ENCODE measurements around the gene MAN1C1. TPM values are rescaled to one million over a fixed set of nuclear protein-coding genes. Genes with fewer than 3 reads are reported as not detected.
"Not testable (repeated sequence)": the region's sequence is repeated elsewhere in the genome, so short reads cannot be mapped to it uniquely, and the experiment has no call there.

The MAN1C1 gene
- polyA plus RNA-seq, 3 donors, result 14.8 to 16.0 (median 15.2) TPM

GRCh38 chr1:25653558-25653957, 37.0 kb downstream of the MAN1C1 start:
- DNase-seq (ENCODE audit: low read depth in 3 of 3, low spot score in 2 of 3), result no peak

GRCh38 chr1:25654109-25654660, 37.6 kb downstream of the MAN1C1 start:
- no peak for DNase-seq (ENCODE audit: low read depth in 3 of 3, low spot score in 2 of 3)

- DNase-seq (ENCODE audit: low read depth in 3 of 3, low spot score in 2 of 3), result no peak
Measured at GRCh38 chr1:25657121-25657882, 40.7 kb downstream of the MAN1C1 start.

GRCh38 chr1:25657883-25658760, 41.5 kb downstream of the MAN1C1 start:
- DNase-seq (ENCODE audit: low read depth in 3 of 3, low spot score in 2 of 3), result no peak

- no peak for DNase-seq (ENCODE audit: low read depth in 3 of 3, low spot score in 2 of 3)
Measured at GRCh38 chr1:25658791-25659431, 42.3 kb downstream of the MAN1C1 start.

GRCh38 chr1:25661043-25661815, 44.6 kb downstream of the MAN1C1 start:
- no peak for DNase-seq (ENCODE audit: low read depth in 3 of 3, low spot score in 2 of 3)

- no peak for DNase-seq (ENCODE audit: low read depth in 3 of 3, low spot score in 2 of 3)
Measured at GRCh38 chr1:25662061-25662460, 45.5 kb downstream of the MAN1C1 start.

- not testable (repeated sequence) for DNase-seq (ENCODE audit: low read depth in 3 of 3, low spot score in 2 of 3)
Measured at GRCh38 chr1:25662959-25663358, 46.4 kb downstream of the MAN1C1 start.

- DNase-seq (ENCODE audit: low read depth in 3 of 3, low spot score in 2 of 3), result no peak
Measured at GRCh38 chr1:25664357-25665199, 48.0 kb downstream of the MAN1C1 start.

GRCh38 chr1:25666460-25666859, 49.9 kb downstream of the MAN1C1 start:
- no peak for DNase-seq (ENCODE audit: low read depth in 3 of 3, low spot score in 2 of 3)

- DNase-seq (ENCODE audit: low read depth in 3 of 3, low spot score in 2 of 3), result no peak
Measured at GRCh38 chr1:25668931-25669573, 52.5 kb downstream of the MAN1C1 start.

GRCh38 chr1:25669781-25670567, 53.4 kb downstream of the MAN1C1 start:
- DNase-seq (ENCODE audit: low read depth in 3 of 3, low spot score in 2 of 3), result no peak

- DNase-seq (ENCODE audit: low read depth in 3 of 3, low spot score in 2 of 3), result no peak
Measured at GRCh38 chr1:25671929-25672328, 55.3 kb downstream of the MAN1C1 start.

- DNase-seq (ENCODE audit: low read depth in 3 of 3, low spot score in 2 of 3), result no peak
Measured at GRCh38 chr1:25672763-25673409, 56.3 kb downstream of the MAN1C1 start.

- DNase-seq (ENCODE audit: low read depth in 3 of 3, low spot score in 2 of 3), result no peak
Measured at GRCh38 chr1:25673456-25673855, 56.9 kb downstream of the MAN1C1 start.

GRCh38 chr1:25673962-25674806, 57.6 kb downstream of the MAN1C1 start:
- DNase-seq (ENCODE audit: low read depth in 3 of 3, low spot score in 2 of 3), result no peak

- DNase-seq (ENCODE audit: low read depth in 3 of 3, low spot score in 2 of 3), result no peak
Measured at GRCh38 chr1:25674807-25675084, 58.2 kb downstream of the MAN1C1 start.
